Skeletal muscle satellite cell (primary cell): Measurements from ENCODE around the gene PRAMEF2.
"Not testable (repeated sequence)": the region's sequence is repeated elsewhere in the genome, so short reads cannot be mapped to it uniquely, and the experiment has no call there.

ENCODE experiments used
- H3K27me3 ChIP-seq: 2 replicates; pipeline ENCODE4 v1.7.0; 2013; ENCODE audit warnings: low read length; ENCODE audit not compliant: control insufficient read depth, insufficient read depth
- H3K36me3 ChIP-seq: 2 replicates; pipeline ENCODE4 v1.7.0; 2013; ENCODE audit warnings: mild to moderate bottlenecking, control low read depth, low read length; ENCODE audit not compliant: insufficient read depth
- H3K4me1 ChIP-seq: 2 replicates; pipeline ENCODE4 v1.7.0; 2013; ENCODE audit warnings: low read length; ENCODE audit not compliant: control insufficient read depth, insufficient read depth
- H3K4me2 ChIP-seq: 2 replicates; pipeline ENCODE4 v1.7.0; 2013; ENCODE audit warnings: mild to moderate bottlenecking, low read length
- H3K4me3 ChIP-seq: 2 replicates; pipeline ENCODE4 v1.7.0; 2013; ENCODE audit warnings: low read length
- H3K9ac ChIP-seq: 2 replicates; pipeline ENCODE4 v1.7.0; 2013; ENCODE audit warnings: mild to moderate bottlenecking, low read depth, low read length, moderate library complexity
- H3K9me3 ChIP-seq: replicated peaks from 2 replicates; pipeline ENCODE4 v1.7.0; 2013; ENCODE audit warnings: mild to moderate bottlenecking, control low read depth, low read length

PRAMEF2 gene

DNA sequence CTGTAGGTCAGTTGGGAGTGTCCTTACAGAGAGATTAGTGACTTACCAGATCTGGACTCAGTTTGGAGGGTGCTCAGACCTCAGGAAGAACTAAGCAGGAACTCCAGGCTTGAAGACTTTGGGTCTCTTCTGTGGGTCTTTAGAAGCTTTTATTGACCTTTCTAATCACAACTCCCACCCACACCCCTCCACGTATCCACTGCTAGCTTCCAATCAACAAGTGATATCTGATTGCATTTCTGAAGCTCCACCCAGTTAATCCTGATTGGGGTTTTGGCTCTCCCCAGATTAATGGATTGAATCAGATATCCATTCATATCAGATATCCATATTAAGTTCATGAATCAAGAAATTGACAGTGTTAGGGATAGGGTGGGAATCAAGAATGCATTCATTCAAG is 41.3 kb downstream of the PRAMEF2 start, which contains the start of gene PRAMEF10:
TSS of gene PRAMEF10 (minus strand) at position 101 of the 400 bp plus-strand sequence. CDS start 2,423 bp downstream, outside the sequence.
- H3K4me1 ChIP-seq, H3K4me2 ChIP-seq, H3K36me3 ChIP-seq, H3K4me3 ChIP-seq, H3K27me3 ChIP-seq, H3K9ac ChIP-seq, H3K9me3 ChIP-seq: not testable (repeated sequence)

DNA sequence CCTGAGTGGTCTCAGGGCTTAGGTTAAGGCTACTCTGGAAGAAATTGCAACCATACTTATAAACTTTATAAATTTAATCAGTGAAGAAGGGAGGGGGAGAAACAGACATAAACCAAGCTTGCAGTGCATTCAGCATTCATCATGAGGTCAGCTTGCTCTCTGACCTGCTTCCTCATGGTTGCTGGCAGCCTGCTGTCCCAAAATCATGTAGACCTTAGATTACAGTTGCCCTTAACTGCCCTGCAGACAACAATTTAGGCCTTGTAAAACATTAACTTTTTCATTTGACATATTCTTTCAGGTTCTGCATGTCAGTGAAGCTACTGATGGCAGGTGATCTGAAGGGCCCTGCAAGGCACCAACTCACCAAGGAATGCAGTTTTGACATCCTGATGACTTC is 42.3 kb downstream of the PRAMEF2 start:
- not testable (repeated sequence) for H3K4me2 ChIP-seq, H3K9me3 ChIP-seq, H3K36me3 ChIP-seq, H3K9ac ChIP-seq, H3K27me3 ChIP-seq, H3K4me3 ChIP-seq, H3K4me1 ChIP-seq

DNA sequence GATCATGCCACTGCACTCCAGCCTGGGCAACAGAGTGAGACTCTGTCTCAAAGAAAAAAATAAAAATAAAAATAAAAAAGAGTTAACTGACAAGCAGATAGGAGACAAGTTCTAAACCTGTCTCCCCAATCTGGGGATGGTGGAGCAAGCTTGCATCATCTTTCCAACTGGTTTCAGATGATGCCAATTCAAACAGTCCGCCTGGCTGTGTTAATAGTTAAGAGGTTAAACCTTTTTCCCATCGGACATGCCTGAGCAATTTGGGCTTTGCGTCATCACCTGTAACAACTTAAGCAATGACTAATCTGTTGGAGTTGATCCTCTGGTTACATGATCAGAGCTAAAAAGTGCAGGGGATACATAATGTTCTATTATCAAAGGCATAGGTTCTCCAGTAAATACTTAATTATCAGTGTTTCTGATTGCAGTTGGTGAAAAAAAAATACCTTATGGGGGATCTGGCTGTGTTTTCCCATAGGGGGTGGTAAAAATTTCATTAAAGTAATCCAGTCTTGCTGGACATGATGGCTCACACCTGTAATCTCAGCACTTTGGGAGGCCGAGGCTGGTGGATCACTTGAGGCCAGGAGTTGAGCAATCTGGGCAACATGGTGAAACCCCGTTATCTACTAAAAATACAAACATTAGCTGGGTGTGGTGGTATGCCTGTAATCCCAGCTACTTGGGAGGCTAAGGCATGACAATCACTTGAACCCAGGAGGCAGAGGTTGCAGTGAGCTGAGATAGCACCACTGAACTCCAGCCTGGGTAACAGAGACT is 47.1 kb downstream of the PRAMEF2 start:
- H3K9me3 ChIP-seq, H3K9ac ChIP-seq, H3K27me3 ChIP-seq, H3K36me3 ChIP-seq, H3K4me2 ChIP-seq, H3K4me1 ChIP-seq, H3K4me3 ChIP-seq: not testable (repeated sequence)
